ENCODE data around the gene FBXL14. TPM values are rescaled to one million over a fixed set of nuclear protein-coding genes. Genes with fewer than 3 reads are reported as not detected.

Gene FBXL14
- total RNA-seq, 2 experiments from 2014 or later, result 11.4 to 11.9 TPM

- Mint-ChIP-seq H3K27ac (peak overlapping the region; percentile 82), H3K27me3 (ENCODE audit: low read depth) (no peaks in the 10 kb centered on the region), H3K9me3 (no peaks in the 10 kb centered on the region), H3K36me3 (ENCODE audit: low read depth) (peaks cover 11% of the 10 kb centered on the region), H3K4me3 (peak overlapping the region; percentile 82), H3K4me1 (ENCODE audit: low read depth) (peaks cover 53% of the 10 kb centered on the region)
- CTCF ChIA-PET, result interaction anchor here (0.6 to 5.0 kb wide), 4 partner anchors 11 to 473 kb away, joined by 3 to 50 read pairs (median 3); no protein-coding TSS in a partner anchor
- DNase-seq, result no peak
- intact Hi-C loops (cut with micrococcal nuclease), result loop anchor here (5.0 kb wide), 3 partner anchors 838 to 1018 kb away; partner anchors contain the start of gene WNK1
Observed at GRCh38 chr12:1590221-1590979, 4.0 kb downstream of the FBXL14 start.

GRCh38 chr12:1588575-1588947 lies 5.8 kb downstream of the FBXL14 start:
- Mint-ChIP-seq H3K9me3 (no peaks in the 10 kb centered on the region), H3K4me3 (peak overlapping the region; percentile 33), H3K27ac (peak overlapping the region; percentile 56), H3K27me3 (ENCODE audit: low read depth) (no peaks in the 10 kb centered on the region), H3K4me1 (ENCODE audit: low read depth) (peaks cover 47% of the 10 kb centered on the region), H3K36me3 (ENCODE audit: low read depth) (peaks cover 11% of the 10 kb centered on the region)
- DNase-seq, result no peak
- intact Hi-C loops (cut with micrococcal nuclease), result no loop called here
- CTCF ChIA-PET, result interaction anchor here (0.8 to 5.0 kb wide), 8 partner anchors 15 to 639 kb away, joined by 3 to 50 read pairs (median 4); partner anchors contain the start of gene RAD52

GRCh38 chr12:1587927-1588574 lies 6.3 kb downstream of the FBXL14 start:
- H3K4me1 Mint-ChIP-seq (ENCODE audit: low read depth), result peaks cover 52% of the 10 kb centered on the region

GRCh38 chr12:1584326-1584725 lies 10.1 kb downstream of the FBXL14 start:
- Mint-ChIP-seq H3K4me1 (ENCODE audit: low read depth) (peaks cover 25% of the 10 kb centered on the region), H3K27ac (no peak overlapping the region), H3K4me3 (no peak overlapping the region), H3K36me3 (ENCODE audit: low read depth) (no peaks in the 10 kb centered on the region), H3K9me3 (no peaks in the 10 kb centered on the region), H3K27me3 (ENCODE audit: low read depth) (no peaks in the 10 kb centered on the region)
- CTCF ChIA-PET, result interaction anchor here (0.7 to 3.4 kb wide), 16 partner anchors 9 to 976 kb away, joined by 3 to 99 read pairs (median 4); partner anchors contain the start of gene FBXL14
- intact Hi-C loops (cut with micrococcal nuclease), result loop anchor here (5.0 kb wide), 1 partner anchor 767 kb away; no protein-coding TSS in a partner anchor
- DNase-seq, result no peak

More at GRCh38 chr12:1587927-1588574, 6.3 kb downstream of the FBXL14 start:
- Mint-ChIP-seq H3K27ac (peak overlapping the region; percentile 56), H3K4me3 (peak overlapping the region; percentile 33), H3K9me3 (no peaks in the 10 kb centered on the region), H3K36me3 (ENCODE audit: low read depth) (peaks cover 8% of the 10 kb centered on the region), H3K27me3 (ENCODE audit: low read depth) (no peaks in the 10 kb centered on the region)
- CTCF ChIA-PET, result interaction anchor here (0.8 to 5.0 kb wide), 8 partner anchors 15 to 639 kb away, joined by 3 to 50 read pairs (median 4); partner anchors contain the start of gene RAD52
- DNase-seq, result peak; percentile 48
- intact Hi-C loops (cut with micrococcal nuclease), result no loop called here

- H3K27ac Mint-ChIP-seq, result no peak overlapping the region
Observed at GRCh38 chr12:1583421-1584078, 10.8 kb downstream of the FBXL14 start.

GRCh38 chr12:1582709-1583050 lies 11.7 kb downstream of the FBXL14 start:
- no peaks in the 10 kb centered on the region for H3K9me3 Mint-ChIP-seq
- no peaks in the 10 kb centered on the region for H3K27me3 Mint-ChIP-seq (ENCODE audit: low read depth)
- no peaks in the 10 kb centered on the region for H3K36me3 Mint-ChIP-seq (ENCODE audit: low read depth)
- DNase-seq, result no peak
- no peak overlapping the region for H3K4me3 Mint-ChIP-seq
- peaks cover 10% of the 10 kb centered on the region for H3K4me1 Mint-ChIP-seq (ENCODE audit: low read depth)
- intact Hi-C loops (cut with micrococcal nuclease), result loop anchor here (1.0 to 5.0 kb wide), 3 partner anchors 464 to 765 kb away; partner anchors contain the start of gene RAD52
- H3K27ac Mint-ChIP-seq, result no peak overlapping the region
- CTCF ChIA-PET, result interaction anchor here (0.5 to 3.4 kb wide), 36 partner anchors 10 to 1016 kb away, joined by 3 to 99 read pairs (median 4); partner anchors contain the start of genes FBXL14 and RAD52

More at GRCh38 chr12:1583421-1584078, 10.8 kb downstream of the FBXL14 start:
- no peak overlapping the region for H3K4me3 Mint-ChIP-seq
- no peaks in the 10 kb centered on the region for H3K9me3 Mint-ChIP-seq
- peak; percentile 83 for DNase-seq
- peaks cover 19% of the 10 kb centered on the region for H3K4me1 Mint-ChIP-seq (ENCODE audit: low read depth)
- CTCF ChIA-PET, result interaction anchor here (0.5 to 3.4 kb wide), 42 partner anchors 9 to 1017 kb away, joined by 3 to 99 read pairs (median 4); partner anchors contain the start of genes FBXL14 and RAD52
- H3K27me3 Mint-ChIP-seq (ENCODE audit: low read depth), result no peaks in the 10 kb centered on the region
- intact Hi-C loops (cut with micrococcal nuclease), result loop anchor here (1.0 to 5.0 kb wide), 3 partner anchors 465 to 766 kb away; partner anchors contain the start of gene RAD52
- H3K36me3 Mint-ChIP-seq (ENCODE audit: low read depth), result no peaks in the 10 kb centered on the region

- Mint-ChIP-seq H3K27ac (no peak overlapping the region), H3K4me1 (ENCODE audit: low read depth) (peaks cover 7% of the 10 kb centered on the region), H3K4me3 (no peak overlapping the region), H3K9me3 (no peaks in the 10 kb centered on the region), H3K27me3 (ENCODE audit: low read depth) (no peaks in the 10 kb centered on the region), H3K36me3 (ENCODE audit: low read depth) (no peaks in the 10 kb centered on the region)
- CTCF ChIA-PET, result interaction anchor here (0.8 to 3.4 kb wide), 8 partner anchors 11 to 633 kb away, joined by 3 to 99 read pairs (median 6); partner anchors contain the start of genes FBXL14 and RAD52
- DNase-seq, result no peak
- intact Hi-C loops (cut with micrococcal nuclease), result loop anchor here (5.0 kb wide), 1 partner anchor 765 kb away; no protein-coding TSS in a partner anchor
Observed at GRCh38 chr12:1581973-1582708, 12.2 kb downstream of the FBXL14 start.

GRCh38 chr12:1580526-1580925 lies 13.9 kb downstream of the FBXL14 start:
- peaks cover 7% of the 10 kb centered on the region for H3K4me1 Mint-ChIP-seq (ENCODE audit: low read depth)
- CTCF ChIA-PET, result interaction anchor here (4.3 kb wide), 1 partner anchor 462 kb away, joined by 22 read pairs; no protein-coding TSS in a partner anchor
- H3K27ac Mint-ChIP-seq, result no peak overlapping the region
- no peak for DNase-seq
- intact Hi-C loops (cut with micrococcal nuclease), result loop anchor here (5.0 kb wide), 1 partner anchor 763 kb away; no protein-coding TSS in a partner anchor
- no peaks in the 10 kb centered on the region for H3K36me3 Mint-ChIP-seq (ENCODE audit: low read depth)
- H3K4me3 Mint-ChIP-seq, result no peak overlapping the region
- no peaks in the 10 kb centered on the region for H3K27me3 Mint-ChIP-seq (ENCODE audit: low read depth)
- no peaks in the 10 kb centered on the region for H3K9me3 Mint-ChIP-seq

- no peak for DNase-seq
- Mint-ChIP-seq H3K36me3 (ENCODE audit: low read depth) (no peaks in the 10 kb centered on the region), H3K27me3 (ENCODE audit: low read depth) (no peaks in the 10 kb centered on the region), H3K9me3 (no peaks in the 10 kb centered on the region), H3K4me1 (ENCODE audit: low read depth) (peaks cover 7% of the 10 kb centered on the region), H3K27ac (no peak overlapping the region), H3K4me3 (no peak overlapping the region)
- intact Hi-C loops (cut with micrococcal nuclease), result loop anchor here (5.0 kb wide), 1 partner anchor 763 kb away; no protein-coding TSS in a partner anchor
- CTCF ChIA-PET, result interaction anchor here (0.6 to 4.3 kb wide), 3 partner anchors 45 to 609 kb away, joined by 3 to 22 read pairs (median 3); no protein-coding TSS in a partner anchor
Observed at GRCh38 chr12:1579651-1580435, 14.5 kb downstream of the FBXL14 start.

- no peak for DNase-seq
- Mint-ChIP-seq H3K4me1 (ENCODE audit: low read depth) (no peaks in the 10 kb centered on the region), H3K4me3 (no peak overlapping the region), H3K36me3 (ENCODE audit: low read depth) (no peaks in the 10 kb centered on the region), H3K9me3 (no peaks in the 10 kb centered on the region), H3K27me3 (ENCODE audit: low read depth) (no peaks in the 10 kb centered on the region), H3K27ac (no peak overlapping the region)
- CTCF ChIA-PET, result interaction anchor here (1.4 kb wide), 1 partner anchor 458 kb away, joined by 4 read pairs; no protein-coding TSS in a partner anchor
- intact Hi-C loops (cut with micrococcal nuclease), result no loop called here
Observed at GRCh38 chr12:1576410-1577241, 17.8 kb downstream of the FBXL14 start.

Measured in activated naive CD4-positive, alpha-beta T cell treated with anti-CD3 and anti-CD28 coated beads for 36 hours (primary cell).